ENCODE measurements around the gene ORAI1. TPM values are rescaled to one million over a fixed set of nuclear protein-coding genes. Genes with fewer than 3 reads are reported as not detected.
"Not testable (repeated sequence)": the region's sequence is repeated elsewhere in the genome, so short reads cannot be mapped to it uniquely, and the experiment has no call there.

ORAI1 gene
- total and polyA plus RNA-seq, 4 donors = 15.2 to 33.7 (median 24.8) TPM

- 68 to 73% methylated on average over 5 of the region's 5 CpGs for WGBS, 2 donors
- ATAC-seq (ENCODE audit: insufficient read depth, low FRiP score) (no peak), DNase-seq (no peak)
- Histone ChIP-seq H3K4me3 (no peak overlapping the region), H3K36me3 (ENCODE audit: control insufficient read depth in 4 of 4, insufficient read depth in 4 of 4, low read length in 4 of 4) (no peaks in the 10 kb centered on the region), H3K27ac (ENCODE audit: low read depth in 1 of 2, low read length in 1 of 2) (peak overlapping the region in 1 of 2 donors; percentile 97), H3K27me3 (ENCODE audit: control insufficient read depth in 3 of 3, insufficient read depth in 3 of 3, low read length in 2 of 3) (no peaks in the 10 kb centered on the region), H3K9ac (ENCODE audit: insufficient read depth in 1 of 2, low read length in 2 of 2) (peak overlapping the region in 1 of 2 donors; percentile 11), H3K4me1 (ENCODE audit: control insufficient read depth in 5 of 5, insufficient read depth in 5 of 5, low read length in 5 of 5) (peaks cover 3 to 31% (median 12%) of the 10 kb centered on the region in 5 donors), H3K9me3 (ENCODE audit: control insufficient read depth in 4 of 4, insufficient read depth in 3 of 4, low read length in 3 of 4) (no peaks in the 10 kb centered on the region)
- no peak for TF ChIP-seq CTCF (IDR thresholded peaks at IDR 0.05; ENCODE audit: control extremely low read depth, extremely low read depth)
Measured at GRCh38 chr12:121628536-121628935, 2.2 kb downstream of the ORAI1 start.

- Histone ChIP-seq H3K27me3 (ENCODE audit: control insufficient read depth in 3 of 3, insufficient read depth in 3 of 3, low read length in 2 of 3) (no peaks in the 10 kb centered on the region), H3K4me1 (ENCODE audit: control insufficient read depth in 5 of 5, insufficient read depth in 5 of 5, low read length in 5 of 5) (peaks cover 3 to 31% (median 12%) of the 10 kb centered on the region in 5 donors), H3K9me3 (ENCODE audit: control insufficient read depth in 4 of 4, insufficient read depth in 3 of 4, low read length in 3 of 4) (no peaks in the 10 kb centered on the region), H3K4me3 (no peak overlapping the region), H3K36me3 (ENCODE audit: control insufficient read depth in 4 of 4, insufficient read depth in 4 of 4, low read length in 4 of 4) (no peaks in the 10 kb centered on the region), H3K9ac (ENCODE audit: insufficient read depth in 1 of 2, low read length in 2 of 2) (no peak overlapping the region), H3K27ac (ENCODE audit: low read depth in 1 of 2, low read length in 1 of 2) (no peak overlapping the region)
- DNase-seq (no peak), ATAC-seq (ENCODE audit: insufficient read depth, low FRiP score) (no peak)
- no peak for TF ChIP-seq CTCF (IDR thresholded peaks at IDR 0.05; ENCODE audit: control extremely low read depth, extremely low read depth)
- WGBS, 2 donors = 91 to 96% methylated on average over 7 of the region's 7 CpGs
Measured at GRCh38 chr12:121630791-121631355, 4.5 kb downstream of the ORAI1 start.

- ATAC-seq (ENCODE audit: insufficient read depth, low FRiP score) = no peak
- Histone ChIP-seq H3K4me3 (no peak overlapping the region), H3K36me3 (ENCODE audit: control insufficient read depth in 4 of 4, insufficient read depth in 4 of 4, low read length in 4 of 4) (no peaks in the 10 kb centered on the region), H3K4me1 (ENCODE audit: control insufficient read depth in 5 of 5, insufficient read depth in 5 of 5, low read length in 5 of 5) (peaks cover 3 to 31% (median 12%) of the 10 kb centered on the region in 5 donors), H3K27me3 (ENCODE audit: control insufficient read depth in 3 of 3, insufficient read depth in 3 of 3, low read length in 2 of 3) (no peaks in the 10 kb centered on the region), H3K9me3 (ENCODE audit: control insufficient read depth in 4 of 4, insufficient read depth in 3 of 4, low read length in 3 of 4) (no peaks in the 10 kb centered on the region), H3K27ac (ENCODE audit: low read depth in 1 of 2, low read length in 1 of 2) (peak overlapping the region in 1 of 2 donors; percentile 80), H3K9ac (ENCODE audit: insufficient read depth in 1 of 2, low read length in 2 of 2) (no peak overlapping the region)
- 63% methylated on average over 11 of the region's 11 CpGs for WGBS, 2 donors
- no peak for TF ChIP-seq CTCF (IDR thresholded peaks at IDR 0.05; ENCODE audit: control extremely low read depth, extremely low read depth)
- DNase-seq = peak in 2 of 3 donors; percentile 43 to 44
Measured at GRCh38 chr12:121632069-121632970, 6.0 kb downstream of the ORAI1 start.

GRCh38 chr12:121633833-121634196, 7.5 kb downstream of the ORAI1 start:
- H3K27me3 ChIP-seq (ENCODE audit: control insufficient read depth in 3 of 3, insufficient read depth in 3 of 3, low read length in 2 of 3); H3K9me3 ChIP-seq (ENCODE audit: control insufficient read depth in 4 of 4, insufficient read depth in 3 of 4, low read length in 3 of 4); H3K36me3 ChIP-seq (ENCODE audit: control insufficient read depth in 4 of 4, insufficient read depth in 4 of 4, low read length in 4 of 4); ATAC-seq (ENCODE audit: insufficient read depth, low FRiP score); H3K9ac ChIP-seq (ENCODE audit: insufficient read depth in 1 of 2, low read length in 2 of 2); H3K27ac ChIP-seq (ENCODE audit: low read depth in 1 of 2, low read length in 1 of 2); H3K4me3 ChIP-seq; DNase-seq: not testable (repeated sequence)
- peaks cover 2 to 28% (median 7%) of the 10 kb centered on the region in 5 donors for H3K4me1 ChIP-seq (ENCODE audit: control insufficient read depth in 5 of 5, insufficient read depth in 5 of 5, low read length in 5 of 5)
- 54 to 82% methylated on average over 4 of the region's 11 CpGs for WGBS, 2 donors

Data from lung (tissue), 12 donors.